ENCODE results near the gene JAZF1. TPM values are rescaled to one million over a fixed set of nuclear protein-coding genes. Genes with fewer than 3 reads are reported as not detected.

Gene JAZF1
- total and polyA plus RNA-seq, 12 donors: 6.9 to 42.3 (median 30.0) TPM

- Histone ChIP-seq H3K27me3 (no peaks in the 10 kb centered on the region), H3K4me3 (no peak overlapping the region), H3K27ac (no peak overlapping the region), H3K9me3 (no peaks in the 10 kb centered on the region), H3K4me1 (peaks cover 0 to 57% (median 30%) of the 10 kb centered on the region in 9 donors), H3K36me3 (no peaks in the 10 kb centered on the region)
- TF ChIP-seq, protein P1, sequence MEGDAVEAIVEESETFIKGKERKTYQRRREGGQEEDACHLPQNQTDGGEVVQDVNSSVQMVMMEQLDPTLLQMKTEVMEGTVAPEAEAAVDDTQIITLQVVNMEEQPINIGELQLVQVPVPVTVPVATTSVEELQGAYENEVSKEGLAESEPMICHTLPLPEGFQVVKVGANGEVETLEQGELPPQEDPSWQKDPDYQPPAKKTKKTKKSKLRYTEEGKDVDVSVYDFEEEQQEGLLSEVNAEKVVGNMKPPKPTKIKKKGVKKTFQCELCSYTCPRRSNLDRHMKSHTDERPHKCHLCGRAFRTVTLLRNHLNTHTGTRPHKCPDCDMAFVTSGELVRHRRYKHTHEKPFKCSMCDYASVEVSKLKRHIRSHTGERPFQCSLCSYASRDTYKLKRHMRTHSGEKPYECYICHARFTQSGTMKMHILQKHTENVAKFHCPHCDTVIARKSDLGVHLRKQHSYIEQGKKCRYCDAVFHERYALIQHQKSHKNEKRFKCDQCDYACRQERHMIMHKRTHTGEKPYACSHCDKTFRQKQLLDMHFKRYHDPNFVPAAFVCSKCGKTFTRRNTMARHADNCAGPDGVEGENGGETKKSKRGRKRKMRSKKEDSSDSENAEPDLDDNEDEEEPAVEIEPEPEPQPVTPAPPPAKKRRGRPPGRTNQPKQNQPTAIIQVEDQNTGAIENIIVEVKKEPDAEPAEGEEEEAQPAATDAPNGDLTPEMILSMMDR (IDR thresholded peaks at IDR 0.05): no peak
- DNase-seq (no peak), ATAC-seq (no peak)
- intact Hi-C loops (cut with DNase I): no loop called here
These were observed 52.0 kb downstream of the JAZF1 start for GRCh38 chr7:28128608-28129007.

GRCh38 chr7:28126410-28127041, 54.1 kb downstream of the JAZF1 start:
- Histone ChIP-seq H3K36me3 (no peaks in the 10 kb centered on the region), H3K9me3 (no peaks in the 10 kb centered on the region), H3K27ac (no peak overlapping the region), H3K27me3 (no peaks in the 10 kb centered on the region), H3K4me1 (peaks cover 0 to 65% (median 30%) of the 10 kb centered on the region in 9 donors), H3K4me3 (no peak overlapping the region)
- TF ChIP-seq, protein P1 (IDR thresholded peaks at IDR 0.05): no peak
- ATAC-seq (peak in 4 of 8 donors; percentile 4 to 62 (median 42)), DNase-seq (no peak)
- intact Hi-C loops (cut with DNase I): no loop called here
- WGBS, 2 donors: 84 to 90% methylated on average over 5 of the region's 5 CpGs

DNA sequence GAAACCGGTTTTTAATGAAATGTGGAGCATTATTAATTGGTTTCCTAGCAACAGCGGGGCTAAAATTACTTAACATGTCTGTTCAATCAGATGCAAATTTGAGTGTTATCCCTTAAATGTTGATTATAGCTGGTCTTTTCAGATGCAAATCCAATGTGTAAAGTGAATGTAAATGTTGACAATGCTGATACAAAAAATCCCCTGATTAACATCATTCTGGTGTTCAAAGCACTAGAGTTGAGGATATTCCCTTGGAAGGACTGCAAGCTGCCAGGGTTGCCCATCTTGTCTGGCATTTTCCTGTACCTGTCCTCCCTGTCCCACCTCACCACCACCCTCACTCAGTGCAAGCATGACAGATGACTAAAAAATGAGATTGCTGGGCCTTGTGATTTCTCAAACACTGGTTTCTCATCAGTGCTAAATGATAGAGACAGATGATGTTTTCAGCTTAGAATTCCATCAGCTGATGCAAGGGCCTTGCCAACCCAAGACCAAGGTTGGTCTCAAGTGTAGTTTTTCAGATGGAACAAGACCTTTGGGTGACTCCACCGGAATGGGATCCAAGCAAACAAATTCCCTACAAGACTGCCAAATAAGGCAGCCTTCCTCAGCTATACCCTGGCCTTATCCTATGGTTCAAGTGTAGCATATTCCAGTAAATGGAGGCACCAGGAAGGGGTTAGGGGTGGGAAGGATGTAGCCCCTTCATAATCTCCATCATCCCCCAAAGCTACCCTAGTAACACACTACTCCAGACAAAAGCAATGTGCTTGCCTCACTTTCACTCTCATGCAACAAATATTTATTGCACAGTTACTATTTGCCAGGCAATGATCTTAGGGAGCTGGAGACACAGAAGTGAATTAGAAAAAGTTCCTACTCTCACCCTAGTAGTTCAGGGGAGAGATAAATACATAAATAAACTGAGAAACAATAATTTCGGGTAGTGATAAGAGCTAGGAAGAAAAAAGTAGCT, 54.9 kb downstream of the JAZF1 start:
- no peaks in the 10 kb centered on the region for H3K27me3 ChIP-seq
- peak in 1 of 8 donors; percentile 24 for ATAC-seq
- no peaks in the 10 kb centered on the region for H3K9me3 ChIP-seq
- peaks cover 0 to 65% (median 30%) of the 10 kb centered on the region in 9 donors for H3K4me1 ChIP-seq
- TF ChIP-seq, protein P1 (IDR thresholded peaks at IDR 0.05): no peak
- intact Hi-C loops (cut with DNase I): no loop called here
- no peak overlapping the region for H3K27ac ChIP-seq
- 77 to 87% methylated on average over 4 of the region's 4 CpGs for WGBS, 2 donors
- H3K4me3 ChIP-seq: no peak overlapping the region
- H3K36me3 ChIP-seq: no peaks in the 10 kb centered on the region
- no peak for DNase-seq

GRCh38 chr7:28124413-28124812, 56.2 kb downstream of the JAZF1 start:
- H3K27me3 ChIP-seq: no peaks in the 10 kb centered on the region

More at GRCh38 chr7:28124413-28124812, 56.2 kb downstream of the JAZF1 start:
- TF ChIP-seq, protein P1 (IDR thresholded peaks at IDR 0.05): no peak
- no peaks in the 10 kb centered on the region for H3K9me3 ChIP-seq
- H3K4me1 ChIP-seq: peaks cover 0 to 60% (median 33%) of the 10 kb centered on the region in 9 donors
- no peaks in the 10 kb centered on the region for H3K36me3 ChIP-seq
- WGBS, 2 donors: 92 to 93% methylated on average over 2 of the region's 2 CpGs
- intact Hi-C loops (cut with DNase I): loop anchor here in 1 of 10 donors (5.0 kb wide), 1 partner anchor 38 kb away; no protein-coding TSS in a partner anchor
- H3K4me3 ChIP-seq: no peak overlapping the region
- DNase-seq (no peak), ATAC-seq (no peak)
- H3K27ac ChIP-seq: no peak overlapping the region
